ENCODE data around the gene PIGS.
"Not testable (repeated sequence)": the region's sequence is repeated elsewhere in the genome, so short reads cannot be mapped to it uniquely, and the experiment has no call there.

PIGS gene

DNA sequence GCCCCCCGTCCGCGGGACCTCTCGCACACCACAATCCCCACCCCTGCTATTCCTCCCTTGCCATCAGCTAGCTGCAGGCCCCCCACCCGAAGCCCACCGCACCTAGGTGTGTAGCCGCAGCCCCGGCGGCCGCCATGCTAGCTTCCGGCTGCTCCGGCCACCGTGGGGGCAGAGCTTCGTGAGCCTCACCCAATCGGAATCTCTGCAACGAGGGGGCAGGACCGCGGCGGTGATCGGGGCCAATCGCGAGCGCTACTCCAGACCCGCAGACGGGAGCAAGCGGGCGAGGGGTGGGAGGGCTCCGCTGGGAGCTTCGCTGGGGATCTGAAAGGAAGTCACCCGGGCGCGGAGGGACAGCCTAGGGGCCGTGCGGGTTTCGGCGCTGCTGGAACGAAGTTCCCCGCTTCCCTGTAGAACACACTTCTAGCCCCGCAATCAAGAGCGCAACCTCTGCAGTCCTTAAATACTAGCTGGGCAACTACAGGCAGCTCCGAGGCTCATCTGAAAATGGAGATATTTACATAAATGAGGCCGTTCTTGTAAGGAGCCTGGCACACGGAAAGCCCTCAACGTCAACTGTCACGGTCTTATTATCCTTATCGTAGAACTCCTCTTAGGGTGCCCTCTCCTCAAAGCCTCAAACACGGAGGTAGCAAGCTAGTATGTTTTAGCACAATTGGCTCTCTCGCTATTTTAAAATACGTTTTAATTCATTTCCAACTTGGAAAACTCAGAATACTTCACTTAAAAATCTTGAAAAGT, at the start of gene PIGS:
Gene PIGS, minus strand, starts transcription at position 164 of the 762 bp plus-strand sequence. Its CDS starts 28 bp downstream, at position 136.
- DNase-seq: peak; percentile 94 to 100 (median 98)
- intact Hi-C loops (cut with DNase I): no loop called here

DNA sequence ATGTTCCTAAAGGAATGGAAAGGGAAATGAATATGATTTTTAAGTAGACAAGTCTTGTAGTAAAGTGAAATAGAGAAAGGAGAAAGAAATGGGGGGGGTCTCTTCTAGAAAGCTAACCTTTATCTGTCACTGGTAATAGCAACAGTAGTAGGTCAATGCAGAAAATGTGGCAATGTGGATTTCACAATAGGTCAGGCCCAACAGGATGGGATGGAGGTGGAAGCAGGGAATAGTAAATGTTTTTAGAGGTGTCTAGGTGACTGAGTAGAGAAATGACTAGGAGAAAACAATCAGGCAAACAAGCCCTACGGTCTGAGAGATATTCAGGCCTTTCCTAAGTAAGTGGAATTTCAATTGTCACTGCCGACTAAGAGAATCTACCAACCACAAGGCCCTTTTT, 48.7 kb upstream of the PIGS start:
- no peak for DNase-seq
- intact Hi-C loops (cut with DNase I): no loop called here

DNA sequence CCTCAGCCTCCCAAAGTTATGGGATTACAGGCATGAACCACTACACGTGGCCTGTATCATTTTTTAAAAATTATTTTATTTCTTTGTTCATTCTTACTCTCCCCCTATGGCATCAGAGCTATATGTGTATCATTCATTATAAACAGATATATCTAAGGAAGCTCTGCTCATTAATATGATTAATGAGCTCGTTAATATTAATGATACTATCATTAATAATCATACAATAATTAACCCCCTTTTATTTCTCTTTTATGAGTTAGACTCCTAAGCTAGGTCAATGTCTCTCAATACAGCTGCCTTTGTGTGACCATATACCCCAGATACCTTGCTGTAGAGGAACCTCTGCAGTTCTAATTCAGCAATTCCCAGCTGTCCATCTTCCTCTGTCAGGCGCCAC, 47.1 kb upstream of the PIGS start:
- intact Hi-C loops (cut with DNase I): no loop called here
- no peak for DNase-seq

DNA sequence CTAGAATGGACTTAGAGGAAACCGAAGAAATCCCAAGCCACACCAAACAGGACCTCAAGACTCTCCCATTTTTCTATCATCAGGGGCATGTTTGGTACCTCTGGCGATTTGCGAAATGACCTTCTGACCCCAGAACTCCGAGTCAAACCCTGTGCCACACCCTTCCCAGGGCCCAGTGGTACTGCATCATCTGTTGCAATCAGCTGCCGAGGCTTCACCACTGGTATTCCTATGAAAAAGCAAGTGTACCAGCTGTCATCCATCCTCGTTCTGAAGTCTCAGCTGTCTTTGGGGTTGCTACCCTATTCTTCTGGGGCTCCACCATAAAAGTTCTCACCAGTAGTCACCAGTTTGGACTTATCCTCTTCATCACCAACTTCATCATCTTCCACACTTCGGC, 45.0 kb upstream of the PIGS start:
- intact Hi-C loops (cut with DNase I): no loop called here
- DNase-seq: no peak

DNA sequence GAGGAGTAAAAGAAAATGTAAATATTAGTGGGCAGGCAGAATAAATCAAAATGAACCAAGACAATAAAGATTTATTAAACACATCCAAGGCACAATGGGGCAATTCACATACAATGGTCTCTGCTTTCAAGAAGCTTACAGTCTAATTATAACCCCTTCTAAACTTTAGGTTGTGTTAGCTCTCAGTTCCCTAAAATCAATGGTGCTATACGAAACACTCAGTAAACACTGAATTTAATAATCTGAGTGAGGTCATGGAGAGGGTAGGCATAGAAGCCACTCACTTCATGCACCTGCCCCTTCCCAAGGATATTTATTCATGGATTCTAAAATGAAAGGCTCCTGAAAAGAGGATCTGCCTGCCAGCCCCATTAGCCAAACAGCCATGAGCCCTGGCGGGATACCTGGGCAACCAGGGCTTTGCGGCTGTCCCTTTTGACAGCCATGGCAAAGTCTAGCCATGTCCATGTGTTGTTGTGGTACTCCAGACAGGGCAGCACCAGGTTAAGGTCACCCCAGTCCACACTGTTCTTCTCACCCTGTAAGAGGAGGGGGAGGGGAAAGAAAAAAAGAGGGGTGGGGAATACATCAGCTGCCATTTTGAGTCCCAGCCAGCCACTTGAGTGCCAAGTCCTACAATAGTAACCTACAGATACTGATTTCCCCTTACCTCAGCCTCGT, 44.1 kb upstream of the PIGS start:
- DNase-seq: no peak
- intact Hi-C loops (cut with DNase I): no loop called here

DNA sequence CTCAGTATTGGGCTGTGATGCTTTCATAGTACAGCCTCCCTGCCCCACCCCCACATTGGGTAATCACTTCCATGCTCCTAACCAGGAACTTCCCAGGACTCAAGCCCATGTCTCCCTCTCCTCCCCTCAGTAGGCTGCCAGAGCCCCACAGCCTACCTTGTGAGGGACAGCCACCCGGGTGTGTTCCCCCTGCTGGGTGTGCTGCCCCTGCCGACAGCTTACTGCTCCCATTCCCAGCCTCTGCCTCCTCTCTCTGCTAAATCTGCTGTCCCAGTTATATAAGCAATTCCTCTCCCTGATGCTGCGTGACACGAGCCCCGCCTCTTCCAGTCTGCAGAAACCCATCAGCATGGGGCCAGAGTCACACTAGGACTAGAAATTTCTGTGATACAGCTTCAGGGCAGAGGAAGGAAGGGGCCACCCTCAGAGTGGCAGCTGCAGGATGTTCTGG, 42.6 kb upstream of the PIGS start, which contains the start of gene RSKR:
Gene RSKR, minus strand, starts transcription at position 255 of the 451 bp plus-strand sequence. Its CDS starts 24 bp downstream, at position 231.
- intact Hi-C loops (cut with DNase I): loop anchor here (1.0 to 2.0 kb wide), 2 partner anchors 66 to 119 kb away; no protein-coding TSS in a partner anchor
- peak in 8 of 10 donors; percentile 53 to 95 (median 68) for DNase-seq

DNA sequence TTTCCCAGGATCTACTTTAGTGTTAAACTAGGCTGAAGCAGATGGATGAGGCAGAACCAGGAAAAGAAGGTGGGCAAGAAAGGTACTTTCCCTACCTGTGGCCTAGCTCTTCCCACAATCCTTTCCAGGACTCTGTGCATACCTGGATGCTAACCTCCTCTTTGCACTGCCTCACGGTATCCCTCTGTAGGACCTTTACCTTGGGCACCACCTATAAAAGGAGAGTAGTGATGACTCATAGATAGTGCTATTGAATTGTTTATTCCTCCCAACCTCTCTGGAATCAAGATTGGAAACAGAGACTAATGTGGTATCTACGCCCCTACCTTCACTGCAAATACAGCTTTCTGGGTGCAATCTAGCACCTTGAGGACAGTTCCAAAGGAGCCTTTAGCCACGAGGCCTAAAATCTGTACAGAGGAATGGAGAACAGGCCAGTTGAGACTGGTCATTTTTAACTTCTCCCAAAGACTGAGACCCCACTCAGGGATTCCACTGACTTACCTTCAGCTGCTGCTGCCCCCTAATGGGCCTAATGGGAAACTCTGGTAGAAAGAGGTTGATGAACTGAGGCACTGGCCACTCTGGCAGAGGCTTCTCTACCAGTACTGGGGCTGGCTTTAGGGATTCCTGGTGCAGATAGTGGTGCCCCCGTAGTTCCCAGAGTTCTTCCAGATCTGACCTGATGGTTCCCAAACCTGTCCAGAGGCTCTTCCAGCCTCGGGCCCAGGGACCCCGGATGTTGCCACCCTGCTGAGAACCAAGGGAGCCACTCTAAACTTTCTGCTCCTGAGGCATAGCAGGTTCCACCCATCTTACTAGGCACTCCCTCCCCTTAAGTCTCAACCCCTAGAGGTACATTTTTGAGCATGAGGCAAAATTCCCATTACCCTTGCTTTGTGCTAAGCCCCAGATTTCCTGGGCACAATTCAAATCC, 41.9 kb upstream of the PIGS start:
- DNase-seq: peak in 3 of 10 donors; percentile 45 to 47 (median 45)
- intact Hi-C loops (cut with DNase I): loop anchor here (1.0 to 2.0 kb wide), 2 partner anchors 65 to 118 kb away; no protein-coding TSS in a partner anchor

DNA sequence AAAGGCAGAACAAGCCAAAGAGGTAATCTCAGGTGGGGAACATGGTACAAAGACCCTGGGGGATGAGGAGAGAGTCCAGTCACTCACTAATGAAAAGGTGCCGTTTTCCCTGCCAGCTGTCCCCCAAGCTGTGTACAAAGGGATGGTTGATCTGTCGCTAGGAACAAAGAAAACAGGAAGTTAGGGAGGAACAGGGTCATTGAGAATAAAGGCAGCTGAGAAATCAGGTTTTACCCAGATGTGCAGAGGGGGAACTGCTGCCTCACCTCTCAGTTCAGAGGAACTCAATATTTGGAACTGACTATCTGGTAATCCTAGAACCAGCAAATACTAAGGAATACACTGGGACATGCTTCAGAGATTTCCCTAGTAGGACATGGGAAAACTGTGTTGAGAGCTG, 41.2 kb upstream of the PIGS start:
- intact Hi-C loops (cut with DNase I): loop anchor here (2.0 kb wide), 1 partner anchor 118 kb away; no protein-coding TSS in a partner anchor
- DNase-seq: no peak

DNA sequence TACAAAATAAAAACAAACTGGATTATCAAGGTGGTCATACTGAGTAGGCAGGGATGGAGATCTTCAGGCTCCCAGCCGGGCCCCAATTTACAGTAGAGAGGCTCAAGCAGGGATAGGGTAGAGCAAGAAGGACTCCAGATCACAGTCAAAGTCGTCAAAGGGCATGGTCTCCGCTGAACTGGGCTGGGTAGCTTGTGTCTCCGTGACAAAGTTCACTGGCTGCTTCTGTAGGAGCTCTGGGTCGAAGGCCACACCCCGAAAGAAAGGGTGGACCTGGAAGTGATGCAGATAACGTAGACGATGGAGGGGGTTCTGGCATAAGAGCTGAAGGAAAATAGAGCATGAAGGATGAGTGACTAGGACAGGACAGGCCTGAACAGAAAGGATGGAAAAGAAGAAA, 39.1 kb upstream of the PIGS start:
- intact Hi-C loops (cut with DNase I): no loop called here
- DNase-seq: no peak

DNA sequence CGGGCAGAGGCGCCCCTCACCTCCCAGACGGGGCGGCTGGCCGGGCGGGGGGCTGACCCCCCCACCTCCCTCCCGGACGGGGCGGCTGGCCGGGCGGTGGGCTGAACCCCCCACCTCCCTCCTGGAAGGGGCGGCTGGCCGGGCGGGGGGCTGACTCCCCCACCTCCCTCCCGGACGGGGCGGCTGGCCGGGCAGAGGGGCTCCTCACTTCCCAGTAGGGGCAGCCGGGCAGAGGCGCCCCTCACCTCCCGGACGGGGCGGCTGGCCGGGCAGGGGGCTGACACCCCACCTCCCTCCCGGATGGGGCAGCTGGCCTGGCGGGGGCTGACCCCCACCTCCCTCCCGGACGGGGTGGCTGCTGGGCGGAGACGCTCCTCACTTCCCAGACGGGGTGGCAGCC, 32.7 kb upstream of the PIGS start:
- intact Hi-C loops (cut with DNase I); DNase-seq: not testable (repeated sequence)

DNA sequence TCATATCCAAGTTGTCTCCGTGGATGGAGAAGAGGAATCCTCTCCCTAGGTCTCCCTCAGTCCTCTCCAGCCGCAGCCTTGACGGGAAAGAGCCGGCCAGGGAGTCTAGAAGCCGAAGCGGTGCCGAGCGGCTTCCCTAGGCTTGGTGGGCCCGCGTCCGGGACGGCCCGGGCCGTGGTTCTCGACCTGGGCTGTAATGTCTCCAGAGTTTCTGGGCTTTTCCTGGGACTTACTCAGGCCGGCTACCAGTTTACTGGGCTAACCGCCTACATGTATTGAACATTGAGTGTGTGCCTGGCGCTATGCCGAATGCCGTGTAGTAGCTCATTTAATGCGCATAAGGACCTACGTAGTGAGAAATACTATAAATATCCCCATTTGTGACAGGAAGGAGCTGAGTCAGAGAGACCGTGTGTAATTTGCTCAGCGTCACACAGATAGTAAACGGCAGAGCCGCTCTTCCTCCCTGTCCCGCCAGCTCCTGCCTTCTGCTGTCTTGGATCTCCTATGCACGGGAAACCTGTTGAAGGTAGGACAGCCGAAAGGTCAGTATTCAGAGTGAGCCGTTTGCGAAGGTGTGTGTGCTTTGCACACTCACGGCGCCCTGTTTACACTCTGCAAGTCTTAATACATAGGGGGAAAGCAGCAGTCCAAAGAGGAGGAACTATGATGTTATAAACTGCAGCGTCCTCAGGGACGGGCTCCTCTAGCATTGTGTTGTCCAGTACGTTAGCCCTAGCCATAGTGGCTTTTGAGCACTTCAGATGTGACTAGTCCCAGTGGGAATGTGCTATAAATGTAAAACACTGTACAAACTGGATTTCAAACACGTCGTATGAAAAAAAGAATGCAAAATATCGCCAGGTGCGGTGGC, 28.2 kb upstream of the PIGS start:
- DNase-seq: peak in 7 of 10 donors; percentile 21 to 89 (median 63)
- intact Hi-C loops (cut with DNase I): no loop called here

DNA sequence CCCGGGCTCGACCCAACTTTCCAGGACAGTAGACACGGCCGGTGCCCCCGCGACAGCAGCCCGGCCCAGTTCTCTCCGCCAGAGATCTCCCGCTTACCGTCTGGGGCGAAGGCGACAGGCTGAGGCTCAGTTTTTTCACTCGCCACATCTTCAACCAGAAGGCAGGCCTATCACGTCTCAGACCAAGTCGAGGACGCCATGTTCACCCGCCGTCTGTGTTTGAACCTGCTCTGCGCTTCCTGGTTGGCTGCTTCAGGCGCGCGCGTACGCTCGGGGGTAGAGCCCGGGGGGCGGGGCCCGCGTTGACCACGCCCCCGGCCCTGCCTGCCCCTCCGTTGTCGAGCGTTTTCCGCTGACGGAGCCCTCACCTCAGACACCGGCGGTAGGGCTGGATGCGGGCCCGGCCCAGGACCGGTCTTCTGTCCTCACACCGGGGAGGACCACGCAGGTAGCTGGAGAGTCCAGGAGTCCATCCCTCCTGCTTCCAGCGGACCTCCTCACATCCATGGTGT, 27.5 kb upstream of the PIGS start, which contains the start of gene SPAG5:
Gene SPAG5, minus strand, starts transcription at position 227 of the 512 bp plus-strand sequence. Its CDS starts 79 bp downstream, at position 148.
- intact Hi-C loops (cut with DNase I): no loop called here
- DNase-seq: peak; percentile 77 to 99 (median 90)

DNA sequence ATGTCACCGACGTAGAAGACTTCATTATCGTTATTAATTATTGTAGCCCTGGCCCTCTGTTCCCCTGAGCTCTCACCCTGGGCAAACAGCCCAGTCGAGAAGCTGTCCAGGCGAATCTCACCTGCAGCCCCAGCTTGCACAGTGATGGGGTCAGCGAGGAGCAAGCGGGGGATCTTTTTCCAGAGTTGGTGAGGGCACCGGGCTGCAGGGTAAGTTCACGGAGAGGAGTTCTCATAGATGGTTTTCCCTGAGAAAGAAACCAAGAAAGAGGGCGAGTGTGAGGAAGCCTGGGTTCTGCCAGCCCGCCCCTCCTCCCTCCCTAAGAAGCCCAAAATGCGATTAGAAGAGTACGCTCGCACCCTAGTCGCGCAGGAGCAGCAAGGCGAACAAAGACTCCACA, 27.1 kb upstream of the PIGS start:
- no peak for DNase-seq
- intact Hi-C loops (cut with DNase I): no loop called here

DNA sequence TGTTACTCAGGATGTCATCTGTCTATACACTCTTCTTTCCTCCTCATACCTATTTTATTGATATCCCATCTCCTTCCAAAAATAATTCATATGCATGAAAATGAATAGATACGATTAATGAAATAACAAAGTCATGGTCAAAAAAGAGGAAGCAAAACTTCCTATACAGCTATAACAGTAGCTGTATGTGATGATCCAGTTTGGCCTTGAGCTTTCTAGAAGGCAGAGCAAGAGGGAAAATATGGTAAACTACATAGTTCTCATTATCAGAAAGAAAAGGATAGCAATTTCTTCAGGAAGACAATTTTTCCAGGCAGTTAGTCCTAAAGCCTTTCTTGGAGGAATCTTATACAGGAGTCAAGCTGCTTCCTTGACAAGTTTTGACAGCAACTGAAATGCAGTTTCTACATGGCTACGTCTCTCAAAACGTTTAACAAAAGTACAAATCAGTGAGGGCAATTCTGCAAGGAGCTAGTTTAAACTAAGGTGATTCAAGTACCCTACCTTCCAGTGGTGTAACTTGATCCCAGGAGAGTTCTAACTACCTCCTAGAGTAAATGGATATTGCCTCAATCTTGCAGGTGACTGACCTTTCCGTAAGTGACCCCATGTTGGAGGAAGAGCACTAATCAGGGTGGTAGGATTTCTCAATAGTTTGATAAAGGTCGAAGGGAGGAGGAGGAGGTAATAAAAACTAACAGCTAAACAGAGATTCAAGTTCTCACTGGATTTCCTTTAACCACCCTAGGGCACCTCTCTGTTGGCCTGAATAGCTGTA, 26.5 kb upstream of the PIGS start:
- DNase-seq: no peak

DNA sequence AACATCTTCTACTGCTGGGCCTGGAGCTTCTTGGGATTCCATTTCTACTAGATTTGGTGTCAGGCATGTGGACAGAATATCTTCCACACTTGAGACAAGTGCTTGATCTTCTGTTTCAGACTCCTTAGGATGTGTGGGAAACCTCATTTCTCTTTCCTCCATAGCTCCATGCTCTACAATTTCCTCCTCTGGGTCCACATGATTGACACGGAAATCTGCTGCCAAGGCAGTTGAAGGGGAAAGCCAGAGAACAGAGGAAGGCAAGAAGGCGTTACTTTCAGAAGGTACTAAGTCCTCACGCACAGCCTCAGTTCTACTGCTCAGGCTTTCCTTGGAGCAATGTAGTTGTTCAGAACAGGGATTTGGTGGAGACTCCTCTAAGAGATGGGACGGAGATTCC, 20.9 kb upstream of the PIGS start:
- intact Hi-C loops (cut with DNase I): no loop called here
- no peak for DNase-seq

More for the DNA sequence above, 26.5 kb upstream of the PIGS start:
- intact Hi-C loops (cut with DNase I): no loop called here

DNA sequence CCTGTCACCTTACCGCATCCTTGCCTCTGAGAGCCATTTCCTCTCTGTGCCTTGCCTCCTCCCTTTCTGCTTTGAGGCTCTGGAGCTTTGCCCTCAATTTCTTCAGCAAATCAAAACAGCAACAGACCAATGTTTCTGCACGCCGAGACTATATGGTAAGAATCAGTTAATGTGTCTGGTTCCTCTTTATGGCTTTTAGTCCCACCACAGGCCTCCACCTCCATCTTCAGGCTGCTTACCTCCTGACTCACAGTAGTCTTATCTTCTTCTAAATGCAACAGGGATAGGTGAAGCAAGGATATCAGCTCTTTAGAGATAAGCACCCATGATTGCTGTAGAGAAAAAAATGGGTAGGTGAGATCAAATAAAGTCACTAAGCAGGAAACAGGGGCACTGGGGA, 14.5 kb upstream of the PIGS start:
- DNase-seq: no peak
- intact Hi-C loops (cut with DNase I): no loop called here

DNA sequence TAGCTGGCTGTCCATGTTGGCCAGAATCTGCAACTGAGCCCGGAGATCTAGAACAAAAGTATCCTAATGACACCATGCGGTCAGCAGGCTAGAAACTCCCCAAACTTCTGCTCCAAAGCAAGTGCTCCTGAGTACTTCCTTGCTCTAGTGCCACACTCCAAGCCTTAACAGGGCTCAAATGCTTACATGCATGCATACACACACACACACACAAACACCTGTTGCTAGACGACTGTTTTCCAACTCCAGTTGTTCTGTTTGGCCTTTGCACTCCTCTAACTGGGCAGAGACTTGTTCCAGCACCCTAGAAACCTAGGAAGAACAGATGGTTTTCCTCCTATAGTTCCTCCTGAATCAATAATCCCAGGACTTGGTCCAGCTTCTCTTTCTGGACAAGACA, 13.1 kb upstream of the PIGS start:
- intact Hi-C loops (cut with DNase I): no loop called here
- DNase-seq: no peak

DNA sequence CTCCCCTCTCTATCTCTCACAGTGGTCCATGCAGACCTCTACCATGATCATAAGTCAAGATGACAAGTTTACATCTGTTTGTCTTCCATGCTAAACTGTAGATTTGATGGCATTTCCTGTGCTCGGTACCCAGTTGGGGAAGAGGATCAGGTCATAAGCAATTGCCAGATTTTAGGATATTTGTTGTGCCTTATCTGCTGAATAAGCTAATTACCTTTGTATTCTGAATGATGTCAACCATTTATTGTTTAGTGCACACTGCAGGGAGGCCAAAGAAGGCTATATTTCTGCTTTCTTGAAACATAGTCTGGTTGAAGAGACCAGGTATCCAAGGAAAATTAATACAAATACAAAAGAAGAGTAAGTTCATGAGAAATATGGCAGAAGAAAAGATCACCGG, 11.2 kb upstream of the PIGS start:
- no peak for DNase-seq
- intact Hi-C loops (cut with DNase I): no loop called here

Measured in posterior cingulate gyrus (tissue), 11 donors.